CD1c-positive myeloid dendritic cell (primary cell): Measurements from ENCODE around the gene AHNAK.
"Not testable (repeated sequence)": the region's sequence is repeated elsewhere in the genome, so short reads cannot be mapped to it uniquely, and the experiment has no call there.

ENCODE experiments used
- DNase-seq: peaks from one replicate; pipeline ENCODE4 v3.0.0-alpha.2; 2016; ENCODE audit errors: extremely low spot score

The AHNAK gene

DNA sequence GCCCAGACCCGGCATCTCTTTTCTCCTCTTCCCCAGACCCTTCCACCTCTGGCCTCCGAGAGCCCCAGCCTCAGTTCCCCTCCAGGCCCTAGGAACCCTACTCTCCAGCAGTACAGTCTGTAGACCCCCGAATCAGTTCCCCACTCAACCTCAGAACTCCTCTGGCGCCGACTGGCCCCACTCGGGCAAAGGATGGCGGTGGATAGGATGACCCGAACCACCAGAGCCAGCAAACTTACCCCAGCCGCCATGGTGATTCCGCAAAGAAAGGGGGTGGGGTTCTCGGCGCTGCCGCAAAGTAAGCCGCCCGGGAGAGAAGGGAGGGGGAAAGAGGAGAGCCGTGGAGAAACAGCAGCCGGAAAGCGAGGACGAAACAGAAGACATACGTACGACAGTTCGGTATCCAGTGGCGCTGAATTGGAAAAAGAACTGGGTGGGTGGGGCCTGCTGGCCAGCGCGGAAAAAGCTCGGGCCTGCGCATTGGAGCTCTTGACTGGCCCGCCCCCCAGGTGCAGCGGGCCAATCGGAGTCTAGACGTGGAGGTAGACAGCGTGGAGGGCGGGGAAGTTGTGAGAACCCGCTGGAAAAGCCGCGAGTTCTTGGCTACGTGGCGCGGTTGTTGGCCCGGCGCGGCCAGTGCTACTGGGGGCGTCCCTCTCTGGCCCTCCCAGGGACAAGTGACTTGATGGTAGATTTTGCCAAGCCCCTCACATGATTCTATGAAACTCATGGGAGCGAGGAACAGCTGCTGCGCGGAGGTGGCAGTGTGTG, 27.2 kb upstream of the AHNAK start, which contains the start of gene EEF1G:
Gene EEF1G (minus strand): TSS at position 300 of the 771 bp plus-strand sequence. CDS start 49 bp downstream, at position 251.
- peak; percentile 100 for DNase-seq

DNA sequence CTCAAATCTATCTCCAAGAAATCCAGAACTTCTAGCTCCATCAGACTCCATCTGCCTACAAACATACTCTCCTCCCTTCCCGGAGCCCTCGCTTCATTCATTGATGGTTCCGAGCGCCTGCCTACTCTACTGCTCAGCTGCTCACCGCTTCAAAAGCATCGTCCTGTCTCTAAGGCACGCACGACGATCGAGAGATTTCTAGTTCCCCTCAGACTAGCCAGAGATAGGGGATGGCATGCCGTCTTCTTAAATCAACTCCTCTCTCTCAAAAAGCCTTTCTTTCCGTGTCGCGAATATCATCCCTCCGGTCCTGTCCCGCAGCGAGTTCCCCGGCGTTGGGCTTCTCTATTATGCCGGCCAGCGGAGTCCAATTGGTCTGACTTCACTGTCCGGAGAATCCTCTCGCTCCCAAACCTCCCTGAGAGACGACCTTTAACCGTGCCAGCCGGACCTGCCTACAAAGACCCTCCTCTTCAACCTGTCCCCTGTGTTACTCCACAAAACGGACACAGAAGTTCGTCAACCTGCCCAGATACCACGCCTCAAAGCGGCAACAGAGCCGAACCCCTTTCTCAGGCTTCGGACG, 26.5 kb upstream of the AHNAK start:
- DNase-seq = peak; percentile 19

DNA sequence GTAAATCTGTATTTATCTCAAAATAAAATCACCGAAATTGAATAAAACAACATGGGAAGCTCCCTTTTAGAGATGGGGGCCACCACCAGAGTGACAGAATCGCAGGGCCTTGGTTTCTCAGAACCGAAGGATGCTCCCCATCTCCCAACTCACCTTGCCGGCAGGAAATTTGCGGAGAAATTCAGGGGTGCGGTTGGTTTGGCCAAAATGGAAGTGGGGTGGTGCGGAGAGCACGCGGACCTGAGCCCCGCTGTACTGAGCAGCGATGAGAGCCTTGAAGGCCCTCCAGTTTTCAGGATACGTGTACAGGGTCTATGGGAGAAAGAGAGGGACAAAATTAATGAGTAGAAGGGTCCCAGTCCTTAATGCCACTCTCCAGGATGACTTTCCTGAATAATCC, 25.8 kb upstream of the AHNAK start:
- no peak for DNase-seq

DNA sequence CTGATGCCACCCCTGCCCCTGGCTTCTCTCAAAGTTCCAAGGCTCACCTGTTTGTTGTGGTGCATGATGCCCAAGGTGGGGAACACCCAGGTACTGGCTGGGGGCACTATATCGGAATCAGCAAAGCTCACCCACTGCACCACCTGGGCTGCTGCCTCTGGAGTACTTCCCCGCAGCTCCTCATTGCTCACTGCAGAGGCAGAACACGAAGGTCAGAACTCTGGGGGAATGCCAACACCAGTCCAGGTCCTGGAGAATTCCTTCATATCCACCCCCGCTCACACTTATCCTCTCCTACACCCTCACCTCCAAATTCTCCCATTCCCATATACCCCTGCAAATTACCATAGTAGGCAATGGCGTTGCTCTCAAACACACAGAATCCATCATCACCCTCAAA, 24.9 kb upstream of the AHNAK start:
- DNase-seq = not testable (repeated sequence)

DNA sequence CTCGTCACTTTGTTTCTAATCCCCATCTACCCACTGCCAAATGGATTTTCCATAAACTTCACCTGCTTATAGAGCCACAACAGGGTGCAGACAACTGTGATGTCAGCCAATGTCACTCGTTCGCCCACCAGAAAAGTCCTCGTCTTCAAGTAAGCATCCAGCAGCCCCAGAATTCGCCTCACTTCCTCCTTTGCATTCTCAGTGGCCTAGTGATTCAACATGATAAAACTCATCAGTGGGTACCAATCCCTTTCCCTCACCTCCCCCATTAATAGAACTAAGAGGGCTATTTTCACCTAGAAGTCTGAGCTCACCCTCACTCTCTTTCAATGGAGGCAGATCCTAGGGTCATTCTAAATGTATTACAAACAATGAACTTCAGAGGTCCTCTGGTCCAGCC, 24.3 kb upstream of the AHNAK start:
- not testable (repeated sequence) for DNase-seq

DNA sequence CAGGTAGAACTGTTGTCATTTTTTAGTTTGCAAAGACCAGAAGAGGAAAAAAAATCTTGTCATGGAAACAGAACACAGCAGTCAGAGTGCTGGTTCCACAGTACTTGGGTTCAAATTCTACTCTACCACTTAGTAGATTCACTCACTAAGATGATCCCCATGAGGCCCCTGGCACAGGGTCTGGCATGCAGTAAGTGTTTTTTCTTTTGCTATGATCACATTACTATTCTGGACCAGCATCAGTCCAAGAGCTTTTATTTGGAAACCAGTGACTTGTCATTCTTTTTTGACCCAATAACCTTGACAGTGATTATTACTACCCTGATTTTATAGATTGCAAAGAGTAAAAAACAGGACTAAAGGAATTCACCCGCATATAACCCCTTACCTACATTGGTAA, 23.0 kb upstream of the AHNAK start:
- DNase-seq = no peak

DNA sequence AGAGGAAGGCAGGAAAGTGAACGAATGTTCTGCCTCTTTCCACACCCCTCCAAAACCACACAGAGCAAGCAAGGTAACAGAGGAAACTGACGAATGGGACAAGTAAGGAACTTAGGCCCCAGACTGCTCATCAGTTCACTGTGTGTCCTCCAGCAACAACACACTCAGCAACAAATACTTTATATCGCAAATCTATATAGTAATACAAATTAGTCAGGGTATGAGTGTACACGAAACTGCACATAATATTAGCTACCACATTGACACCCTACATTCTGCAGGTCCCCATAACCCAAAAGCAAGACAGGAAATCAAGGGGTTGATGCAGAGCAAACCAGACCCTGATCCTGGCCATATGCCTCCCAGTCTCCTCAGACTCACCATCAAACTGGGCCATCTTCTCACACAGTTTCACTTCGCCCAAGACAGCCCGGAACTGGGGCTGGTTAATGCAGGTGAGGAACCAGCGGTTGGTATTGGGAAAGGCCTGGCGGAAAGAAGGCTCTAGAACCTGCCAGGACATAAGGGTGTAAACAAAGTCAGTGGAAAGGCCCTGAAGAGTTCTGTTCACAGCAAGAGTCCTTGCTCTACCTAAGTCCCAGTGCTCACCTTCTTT, 20.5 kb upstream of the AHNAK start:
- no peak for DNase-seq

DNA sequence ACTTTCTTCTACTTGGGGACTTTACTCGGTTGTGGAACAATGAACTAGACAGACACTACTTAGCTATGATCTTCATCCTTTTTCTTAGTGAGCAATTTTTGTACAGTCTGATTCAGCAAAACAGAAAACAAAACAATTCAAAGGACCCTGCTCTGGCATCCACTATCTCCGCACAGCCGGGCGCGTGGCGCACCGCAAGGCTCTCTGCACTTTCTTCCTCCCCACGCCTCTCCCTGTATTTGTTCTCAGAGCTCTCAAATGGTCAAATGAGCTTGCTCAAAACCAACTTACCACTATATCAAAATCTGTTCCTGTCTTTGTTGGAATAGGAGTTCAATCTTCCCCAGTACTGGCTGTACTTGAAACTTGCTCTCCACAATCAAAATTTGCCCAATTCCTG, 19.6 kb upstream of the AHNAK start:
- no peak for DNase-seq

DNA sequence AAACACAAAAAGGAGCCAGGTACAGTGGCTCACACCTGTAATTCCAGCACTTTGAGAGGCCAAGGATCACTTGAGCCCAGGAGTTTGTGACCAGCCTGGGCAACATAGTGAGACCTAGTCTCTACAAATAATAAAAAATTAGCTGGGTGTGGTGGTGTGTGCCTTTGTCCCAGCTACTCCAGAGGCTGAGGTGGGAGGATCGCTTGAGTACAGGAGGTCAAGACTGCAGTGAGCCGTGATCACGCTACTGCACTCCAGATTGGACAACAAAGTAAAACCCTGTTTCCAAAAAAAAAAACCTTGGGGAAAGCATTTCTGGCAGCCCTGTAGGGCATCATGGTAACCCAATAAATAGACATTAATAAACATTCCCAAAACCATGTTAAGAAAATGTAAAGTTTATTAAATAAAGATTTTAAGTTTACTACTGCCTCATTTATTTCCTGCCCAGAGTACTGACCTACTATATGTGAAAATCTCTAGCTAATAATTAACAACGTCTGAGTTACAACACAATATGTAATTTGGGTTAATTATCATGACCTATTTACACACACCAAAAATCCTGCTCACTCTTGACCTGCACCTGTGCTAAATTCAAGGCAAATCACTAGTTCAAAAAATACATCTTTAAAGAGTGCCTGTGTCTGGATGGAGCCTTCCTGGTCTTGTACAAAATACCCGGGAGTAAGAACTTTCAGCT, 18.6 kb upstream of the AHNAK start:
- DNase-seq = no peak

DNA sequence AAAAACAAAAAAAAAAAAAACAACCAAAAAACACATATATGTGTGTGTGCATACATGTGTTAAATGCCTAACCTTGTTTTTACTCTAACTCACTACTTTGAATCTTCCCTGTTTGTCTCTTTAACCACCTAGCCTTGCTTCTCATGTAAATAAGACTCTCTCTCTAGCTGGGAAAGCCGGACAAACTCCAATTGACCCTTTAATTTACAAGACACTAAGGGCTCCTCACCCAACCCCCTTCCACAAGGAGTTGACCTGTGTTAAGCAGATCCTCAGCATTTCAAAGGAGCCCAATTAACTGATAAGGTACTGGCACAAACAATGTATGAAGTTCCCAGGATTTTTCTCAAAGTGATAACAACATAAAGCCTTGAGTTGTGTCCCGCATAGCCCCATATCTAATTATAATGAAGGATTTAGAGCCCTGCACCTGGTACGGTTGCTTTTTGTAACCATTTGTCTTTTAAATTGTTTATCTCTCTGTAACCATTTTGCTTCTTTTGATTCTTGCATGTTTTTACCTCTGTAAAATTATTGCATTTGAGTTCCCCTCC, 15.1 kb upstream of the AHNAK start:
- not testable (repeated sequence) for DNase-seq

DNA sequence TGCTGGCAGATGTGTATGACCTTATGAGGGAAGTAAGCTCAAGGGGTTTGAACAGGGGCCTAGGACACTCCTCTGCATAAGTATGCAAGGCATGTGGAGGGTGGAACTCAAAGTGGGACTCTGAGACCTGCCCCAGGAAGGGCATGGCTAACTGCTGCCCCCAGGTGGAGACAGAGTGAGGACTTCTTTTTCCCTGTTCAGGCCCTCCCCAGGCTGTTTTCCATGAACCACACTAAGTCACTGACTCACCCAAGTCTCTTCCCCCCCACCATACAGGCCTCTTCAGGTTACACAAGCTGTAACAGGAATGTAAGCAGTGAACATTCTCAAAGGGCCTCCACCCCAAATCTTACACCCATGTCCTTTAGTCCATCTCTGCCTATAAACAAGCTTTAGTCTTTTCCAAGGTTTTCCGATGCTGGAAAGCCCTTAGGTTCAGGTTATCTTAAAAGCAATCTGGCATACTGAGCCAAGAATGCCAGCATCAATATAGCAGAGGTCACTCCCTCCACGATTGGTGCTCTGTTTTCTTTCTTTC, 14.0 kb upstream of the AHNAK start:
- peak; percentile 88 for DNase-seq

DNA sequence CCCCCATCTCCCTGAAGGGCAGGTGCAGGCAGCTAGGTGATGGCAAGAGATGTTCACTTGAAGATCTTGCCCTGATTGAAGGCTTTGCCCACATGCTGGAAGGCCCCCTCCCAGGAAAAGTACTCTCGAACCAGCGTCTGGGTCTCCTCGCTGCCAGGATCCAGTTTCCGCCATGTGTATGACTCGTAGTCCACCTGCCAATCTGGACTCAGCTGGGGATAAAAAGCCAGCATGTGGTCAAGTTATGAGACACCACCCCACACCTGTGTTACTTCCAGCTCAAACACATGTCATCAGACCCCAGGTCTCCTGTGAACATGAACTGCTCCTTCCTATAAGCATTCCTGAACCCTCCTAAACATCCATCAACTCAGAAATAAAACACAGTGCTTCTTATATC, 13.0 kb upstream of the AHNAK start:
- not testable (repeated sequence) for DNase-seq

DNA sequence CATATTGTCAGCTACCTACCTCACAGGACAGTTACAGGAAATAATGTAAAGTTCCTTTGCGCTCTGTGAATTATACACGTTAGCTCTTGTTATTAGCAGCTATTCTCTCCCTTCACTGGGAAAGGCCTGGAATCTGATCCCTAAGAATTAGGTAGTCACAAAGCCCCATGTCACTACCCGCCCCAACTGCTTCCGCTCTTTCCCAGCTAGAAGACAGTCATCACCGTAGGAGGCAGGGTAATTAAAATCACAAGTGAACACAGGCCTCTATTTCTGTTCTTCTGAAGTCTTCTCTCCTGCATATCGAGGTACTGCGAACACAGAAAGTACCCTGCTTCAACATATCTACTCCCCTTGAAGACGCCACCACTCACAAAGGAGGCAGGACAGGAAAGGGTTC, 12.6 kb upstream of the AHNAK start:
- DNase-seq = no peak

DNA sequence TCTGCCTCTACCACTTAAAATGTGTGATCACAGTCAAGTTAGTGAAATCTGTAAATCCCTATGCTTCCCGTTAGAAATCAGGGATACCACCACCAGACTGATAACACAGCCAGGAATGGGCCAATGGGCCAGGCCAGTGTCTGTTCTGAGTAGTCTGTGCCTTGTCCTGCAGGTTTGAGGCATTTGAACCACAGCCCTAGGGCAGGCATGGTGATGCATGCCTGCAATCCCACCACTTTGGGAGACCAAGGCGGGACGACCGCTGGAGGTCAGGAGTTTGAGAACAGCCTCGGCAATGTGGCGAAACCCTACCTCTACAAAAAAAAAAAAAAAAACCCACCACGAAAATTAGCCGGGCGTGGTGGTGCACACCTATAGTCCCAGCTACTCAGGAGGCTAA, 12.1 kb upstream of the AHNAK start:
- DNase-seq = no peak

DNA sequence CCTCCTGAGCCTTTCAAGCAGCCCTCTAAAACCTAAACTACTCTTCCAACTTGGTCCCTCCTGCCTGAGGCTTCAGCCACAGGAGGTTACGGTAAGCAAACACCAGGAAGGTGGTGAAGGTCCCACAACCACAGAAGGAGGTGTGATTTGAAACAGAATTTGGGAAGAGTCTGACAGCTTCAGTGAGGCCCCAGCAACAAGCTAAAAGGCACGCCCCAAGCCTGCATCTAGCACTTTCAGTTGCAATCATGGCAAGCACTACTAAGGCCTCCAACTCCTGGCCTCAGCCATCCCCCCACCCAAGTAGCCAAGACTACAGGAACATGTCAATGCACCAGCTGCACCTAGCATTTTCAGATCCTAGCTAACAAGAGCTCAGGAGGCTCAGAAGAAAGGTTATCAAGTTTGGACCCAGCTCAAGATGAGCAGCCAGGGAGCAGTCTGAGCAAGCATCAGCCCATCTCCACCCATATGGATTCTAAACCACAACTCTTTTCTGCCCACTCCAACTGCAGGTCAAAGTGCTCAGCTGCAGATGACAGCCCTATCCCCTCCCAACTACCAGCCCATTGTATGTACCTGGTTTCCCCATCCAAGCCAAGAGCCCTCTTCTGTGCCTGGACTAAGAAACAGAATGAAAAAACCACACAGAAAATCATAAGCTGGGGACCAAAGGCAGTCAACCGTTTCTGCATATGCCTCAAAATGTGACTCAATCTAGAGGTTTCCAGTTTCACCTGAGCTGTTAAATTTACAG, 10.4 kb upstream of the AHNAK start:
- DNase-seq = no peak

DNA sequence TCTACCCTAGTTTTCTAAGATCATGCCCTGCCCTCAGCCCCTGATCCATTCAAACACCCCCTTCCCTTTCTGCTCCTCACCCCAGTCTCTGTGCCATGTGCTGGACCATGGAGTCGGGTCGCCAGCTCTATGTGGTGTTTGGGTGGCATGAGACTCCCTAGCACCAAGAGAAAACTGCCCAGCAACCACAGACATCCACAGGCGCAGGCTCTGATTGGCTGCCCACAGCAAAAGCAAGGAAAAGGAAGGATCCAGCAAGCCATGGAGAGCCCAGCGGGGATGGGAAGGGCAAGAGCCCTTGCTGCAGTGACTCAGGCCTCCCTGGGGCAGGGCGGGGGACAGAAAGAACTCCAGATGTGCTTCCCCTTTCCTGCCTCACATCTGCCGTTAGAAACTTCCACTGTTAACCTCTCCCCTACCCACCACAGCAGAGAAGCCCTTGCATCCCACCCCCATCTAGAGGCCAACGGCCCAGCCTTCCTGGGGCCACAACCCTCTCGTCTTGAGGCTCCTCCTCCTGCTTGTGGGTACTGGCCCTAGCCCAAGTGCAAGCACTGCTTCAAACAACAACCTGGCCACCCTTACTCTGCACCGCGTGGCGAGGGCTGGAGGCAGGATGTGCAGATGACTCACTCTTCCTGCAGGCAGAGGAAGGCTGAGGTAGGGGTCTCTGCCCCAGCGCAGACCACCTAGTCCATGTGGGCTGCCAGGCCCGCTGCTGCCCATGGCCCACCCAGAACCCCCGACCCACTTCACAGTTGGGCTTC, 9.7 kb upstream of the AHNAK start:
- peak; percentile 92 for DNase-seq

DNA sequence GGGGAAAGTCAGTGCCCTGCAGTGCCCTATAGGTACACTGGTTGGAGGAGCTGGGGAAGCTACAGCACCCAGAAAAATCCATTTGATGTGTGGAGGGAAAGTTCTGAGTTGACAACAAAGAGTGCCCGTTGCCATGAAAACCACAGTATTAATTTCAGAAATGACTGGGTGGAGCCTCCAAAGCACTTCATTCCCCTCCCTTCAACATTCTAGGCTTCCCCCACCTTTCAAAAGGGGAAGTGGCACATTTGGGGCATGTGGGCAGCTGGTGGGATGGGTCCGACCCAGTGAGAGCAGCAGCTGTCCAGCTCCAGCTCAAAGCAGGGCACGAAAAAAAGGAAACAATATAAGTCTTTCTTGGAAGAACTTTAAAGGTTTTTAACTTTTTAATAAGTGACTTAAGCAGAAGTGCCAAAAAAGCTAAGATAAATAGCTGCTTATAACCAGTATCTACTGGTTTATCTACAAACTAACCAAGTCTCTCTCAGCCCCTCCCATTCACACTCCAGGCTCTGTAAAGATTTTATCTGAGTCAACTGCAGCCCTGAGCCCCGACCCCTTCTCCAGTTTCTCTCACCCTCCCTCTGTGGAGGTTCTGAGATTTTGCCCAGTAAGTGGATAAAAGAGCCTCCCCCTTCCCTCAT, 9.0 kb upstream of the AHNAK start:
- DNase-seq = peak; percentile 97

DNA sequence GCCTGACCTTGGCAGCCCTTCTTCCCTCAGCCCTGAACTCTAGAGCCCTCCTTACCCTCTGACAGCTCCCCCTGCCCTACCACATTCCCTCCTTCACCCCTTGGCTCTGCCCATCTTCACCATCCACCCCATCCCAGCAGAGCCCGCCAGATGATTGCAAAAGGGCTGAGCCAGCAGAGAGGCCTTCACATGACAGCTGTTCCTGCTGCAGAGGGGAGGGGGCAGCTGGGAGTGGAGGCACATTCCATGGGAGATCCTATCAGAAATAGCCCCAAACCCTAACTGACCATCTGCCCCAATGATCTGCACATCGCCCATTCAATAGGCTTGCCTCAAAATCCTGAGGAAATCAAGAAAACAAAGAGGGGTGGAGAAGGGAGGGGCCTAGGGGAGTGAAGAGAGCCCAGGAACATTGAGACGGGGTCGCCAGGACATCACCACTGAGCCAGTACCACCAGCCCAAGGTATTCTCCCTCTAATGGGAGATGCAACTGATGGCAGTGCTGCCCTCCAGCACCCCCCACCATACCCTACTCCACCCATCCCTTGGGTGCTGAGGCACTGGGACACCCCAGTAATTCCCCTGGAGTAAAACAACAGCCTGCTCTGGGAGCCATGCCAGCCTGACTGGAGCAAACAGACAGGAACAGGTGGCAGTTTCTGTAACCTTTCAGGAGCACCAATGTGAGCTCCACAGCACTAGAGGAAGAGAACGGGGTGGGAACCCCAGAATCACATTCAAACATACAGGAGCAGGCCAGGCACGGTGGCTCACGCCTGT, 8.0 kb upstream of the AHNAK start:
- DNase-seq = no peak

DNA sequence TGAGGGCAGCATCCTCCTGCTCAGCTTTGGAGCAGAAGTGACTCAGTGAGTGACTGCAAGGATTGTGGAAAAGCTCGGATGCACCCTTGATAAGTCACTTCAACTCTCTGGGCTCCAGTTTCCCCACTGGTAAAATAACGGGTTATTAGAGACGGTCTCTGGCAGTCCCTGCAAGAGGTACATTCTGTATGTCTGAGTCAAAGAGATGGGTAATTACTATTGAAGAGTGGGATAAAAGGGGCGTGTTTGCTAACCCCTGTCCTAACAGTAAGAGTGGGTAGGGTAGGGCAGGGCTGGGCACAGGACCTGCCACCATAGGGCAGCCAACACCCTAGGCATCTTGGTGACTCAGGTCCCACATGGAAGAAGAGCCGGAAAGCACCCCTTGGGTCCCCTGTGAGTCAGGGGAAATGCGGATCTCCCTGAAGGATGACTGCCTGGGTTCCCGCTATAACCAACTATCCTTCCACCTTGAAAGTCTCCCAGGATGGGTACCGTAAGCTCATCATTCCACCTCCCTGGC, 7.3 kb upstream of the AHNAK start:
- peak; percentile 83 for DNase-seq
